HepG2 (cell line): ENCODE results near the gene MRPL27. TPM values are rescaled to one million over a fixed set of nuclear protein-coding genes. Genes with fewer than 3 reads are reported as not detected.

ENCODE experiments used
- CHD4 ChIP-seq: fragments of 200-600 bp; sonication (generic); IDR thresholded peaks from 2 replicates; pipeline ENCODE4 v1.7.0; 2017; ENCODE audit warnings: mild to moderate bottlenecking, low read length, borderline replicate concordance
- GTF3A ChIP-seq: sonication (generic); formaldehyde crosslinking; conservative IDR thresholded peaks from 2 replicates; pipeline ENCODE4 v1.4.0; 2020; ENCODE audit warnings: mild to moderate bottlenecking, missing genetic modification reagents
- HOXA5 ChIP-seq: sonication (generic); formaldehyde crosslinking; IDR thresholded peaks from 2 replicates; pipeline ENCODE4 v1.4.0; 2020; ENCODE audit warnings: missing genetic modification reagents
- HOXA9 ChIP-seq: sonication (generic); formaldehyde crosslinking; IDR thresholded peaks from 2 replicates; pipeline ENCODE4 v1.8.1; 2022; ENCODE audit warnings: missing genetic modification reagents, mild to moderate bottlenecking, moderate library complexity, borderline replicate concordance
- KDM4B ChIP-seq: sonication (generic); formaldehyde crosslinking; IDR thresholded peaks from 2 replicates; pipeline ENCODE4 v1.4.0; 2020; ENCODE audit warnings: missing genetic modification reagents
- REL ChIP-seq: sonication (generic); formaldehyde crosslinking; conservative IDR thresholded peaks from 2 replicates; pipeline ENCODE4 v1.8.0; 2022; ENCODE audit warnings: mild to moderate bottlenecking, missing genetic modification reagents, moderate library complexity
- RFX5 ChIP-seq: IDR thresholded peaks from 2 replicates; pipeline ENCODE4 v1.6.1; 2011; ENCODE audit warnings: low read depth, low read length, improper control_type of control experiment
- RXRA ChIP-seq: sonication (generic); formaldehyde crosslinking; IDR thresholded peaks from 2 replicates; pipeline ENCODE4 v1.5.1; 2020; ENCODE audit warnings: missing genetic modification reagents
- SETDB1 ChIP-seq: sonication (generic); formaldehyde crosslinking; IDR thresholded peaks from 2 replicates; pipeline ENCODE4 v1.5.1; 2020; ENCODE audit warnings: missing genetic modification reagents, mild to moderate bottlenecking, borderline replicate concordance
- SRF ChIP-seq: IDR thresholded peaks from 2 replicates; pipeline ENCODE4 v1.6.1; 2011; ENCODE audit warnings: mild to moderate bottlenecking, low read depth, low read length, moderate library complexity
- ZNF251 ChIP-seq: sonication (generic); formaldehyde crosslinking; IDR thresholded peaks from 2 replicates; pipeline ENCODE4 v1.9.0; 2021; ENCODE audit warnings: mild to moderate bottlenecking, missing genetic modification reagents
- ZNF367 ChIP-seq: sonication (generic); formaldehyde crosslinking; IDR thresholded peaks from 2 replicates; pipeline ENCODE4 v1.4.0; 2020; ENCODE audit warnings: missing genetic modification reagents, borderline replicate concordance
- ZNF616 ChIP-seq: sonication (generic); formaldehyde crosslinking; IDR thresholded peaks from 2 replicates; pipeline ENCODE4 v1.5.0; 2020; ENCODE audit warnings: low read depth, mild to moderate bottlenecking, missing genetic modification reagents
- ZNF7 ChIP-seq: IDR thresholded peaks from 2 replicates; pipeline ENCODE4 v1.6.1; 2016; ENCODE audit warnings: missing biosample characterization, missing genetic modification reagents
- ZNF761 ChIP-seq: sonication (generic); formaldehyde crosslinking; conservative IDR thresholded peaks from 2 replicates; pipeline ENCODE4 v1.4.0; 2020; ENCODE audit warnings: mild to moderate bottlenecking, missing genetic modification reagents
- polyA plus RNA-seq, 8 experiments: library from polyadenylated mRNA; depleted of rRNA in 3 of 8; stranded (reverse) in 7 of 8; unstranded in 1 of 8; fragments of >200 nt; fragmentation: Illumina TruSeq in 4 of 8; extraction: Trizol in 4 of 8; gene quantifications; 2 replicates each; pipeline versions ENCODE4 v1.2.1 to v1.2.3, GENCODE V29; 2011 to 2016; ENCODE audit warnings: low read depth in 4 of 8, missing spikeins in 1 of 8, mixed read lengths in 1 of 8; ENCODE audit not compliant: insufficient read depth in 1 of 8
- total RNA-seq, 5 experiments: library from RNA; depleted of rRNA; stranded (reverse); fragments of >200 nt; fragmentation: Illumina TruSeq; extraction: Trizol; gene quantifications; 2 replicates each; pipeline ENCODE4 v1.2.3, GENCODE V29; 2016; ENCODE audit warnings: low read depth in 1 of 5
- TF ChIP-seq, protein P1 (sequence below): sonication (generic); formaldehyde crosslinking; IDR thresholded peaks from 2 replicates; pipeline ENCODE4 v1.8.0; 2023; ENCODE audit warnings: mild to moderate bottlenecking, missing genetic modification reagents
- TF ChIP-seq, protein P2 (sequence below): sonication (generic); formaldehyde crosslinking; IDR thresholded peaks from 2 replicates; pipeline ENCODE4 v1.4.0; 2020; ENCODE audit warnings: missing genetic modification reagents, borderline replicate concordance
- TF ChIP-seq, protein P3 (sequence below): sonication (generic); formaldehyde crosslinking; IDR thresholded peaks from 2 replicates; pipeline ENCODE4 v1.4.0; 2020; ENCODE audit warnings: missing genetic modification reagents

MRPL27 gene
- total and polyA plus RNA-seq, 2 of the 13 experiments (the other 11 are each of a cell fraction or from before 2014, with no cell fraction given): 137 to 217 TPM

DNA sequence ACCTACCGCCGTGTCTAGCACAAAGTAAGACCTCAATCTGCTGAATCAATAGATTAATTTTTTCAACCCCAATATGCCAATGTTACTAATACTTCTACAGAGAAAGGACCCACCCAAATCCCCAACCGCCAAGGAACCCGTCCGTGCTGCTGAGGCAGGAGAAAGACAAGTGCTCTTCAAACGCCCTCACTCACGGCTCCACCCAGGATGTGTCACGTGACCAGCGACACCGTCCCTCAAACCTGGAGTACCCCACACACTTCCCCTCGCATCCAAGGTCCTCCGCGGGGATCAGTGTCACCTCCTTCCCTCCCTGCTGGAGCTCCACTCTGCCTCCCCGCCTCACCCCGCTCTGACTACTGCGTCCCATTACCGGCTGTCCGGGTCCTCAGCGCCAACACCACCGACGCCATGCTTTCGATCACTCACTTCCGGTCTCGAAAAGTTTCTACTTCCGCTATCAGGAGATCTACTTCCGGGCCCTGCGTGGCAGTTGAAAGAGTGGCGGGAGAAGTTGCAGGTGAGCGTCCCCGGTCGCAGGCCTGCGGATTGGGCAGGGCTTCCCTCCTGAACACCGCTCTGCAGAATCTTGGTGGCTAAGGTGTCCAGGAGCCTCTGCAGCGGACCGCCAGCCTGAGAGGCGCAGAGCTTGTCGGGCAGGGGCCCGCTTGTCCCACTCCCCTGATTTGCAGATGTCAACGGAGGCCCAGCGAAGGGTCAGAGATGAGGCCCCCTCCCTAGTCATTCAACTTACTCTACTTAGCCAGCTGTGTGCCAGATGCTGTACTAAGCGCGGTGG lies at the start of gene MRPL27, which contains the start of gene EME1 (continued):
- TF ChIP-seq, protein P1, sequence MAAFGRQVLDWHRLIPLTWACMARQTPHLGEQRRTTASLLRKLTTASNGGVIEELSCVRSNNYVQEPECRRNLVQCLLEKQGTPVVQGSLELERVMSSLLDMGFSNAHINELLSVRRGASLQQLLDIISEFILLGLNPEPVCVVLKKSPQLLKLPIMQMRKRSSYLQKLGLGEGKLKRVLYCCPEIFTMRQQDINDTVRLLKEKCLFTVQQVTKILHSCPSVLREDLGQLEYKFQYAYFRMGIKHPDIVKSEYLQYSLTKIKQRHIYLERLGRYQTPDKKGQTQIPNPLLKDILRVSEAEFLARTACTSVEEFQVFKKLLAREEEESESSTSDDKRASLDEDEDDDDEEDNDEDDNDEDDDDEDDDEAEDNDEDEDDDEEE: peak; percentile 73
- TF ChIP-seq HOXA5 (CRISPR knock-in tag) (peak; percentile 87; the same call in 1 of the 2 replicates), GTF3A (CRISPR knock-in tag) (peak; percentile 95), ZNF7 (CRISPR knock-in tag) (no peak), HOXA9 (CRISPR knock-in tag) (peak; percentile 94; the same call in 1 of the 2 replicates), RXRA (peak; percentile 81), ZNF616 (CRISPR knock-in tag) (peak; percentile 91), ZNF251 (CRISPR knock-in tag) (peak; percentile 74; the same call in 1 of the 2 replicates), RFX5 (peak; percentile 66; the same call in 1 of the 2 replicates), SRF (0 out of 2 replicates have a peak, but pooled peaks have one; percentile 6), ZNF761 (CRISPR knock-in tag) (peak; percentile 95), SETDB1 (CRISPR knock-in tag) (0 out of 2 replicates have a peak, but pooled peaks have one; percentile 69), REL (CRISPR knock-in tag) (peak; percentile 73; the same call in 1 of the 2 replicates), CHD4 (no peak), ZNF367 (CRISPR knock-in tag) (no peak), KDM4B (CRISPR knock-in tag) (peak; percentile 96)
- TF ChIP-seq, protein P2, sequence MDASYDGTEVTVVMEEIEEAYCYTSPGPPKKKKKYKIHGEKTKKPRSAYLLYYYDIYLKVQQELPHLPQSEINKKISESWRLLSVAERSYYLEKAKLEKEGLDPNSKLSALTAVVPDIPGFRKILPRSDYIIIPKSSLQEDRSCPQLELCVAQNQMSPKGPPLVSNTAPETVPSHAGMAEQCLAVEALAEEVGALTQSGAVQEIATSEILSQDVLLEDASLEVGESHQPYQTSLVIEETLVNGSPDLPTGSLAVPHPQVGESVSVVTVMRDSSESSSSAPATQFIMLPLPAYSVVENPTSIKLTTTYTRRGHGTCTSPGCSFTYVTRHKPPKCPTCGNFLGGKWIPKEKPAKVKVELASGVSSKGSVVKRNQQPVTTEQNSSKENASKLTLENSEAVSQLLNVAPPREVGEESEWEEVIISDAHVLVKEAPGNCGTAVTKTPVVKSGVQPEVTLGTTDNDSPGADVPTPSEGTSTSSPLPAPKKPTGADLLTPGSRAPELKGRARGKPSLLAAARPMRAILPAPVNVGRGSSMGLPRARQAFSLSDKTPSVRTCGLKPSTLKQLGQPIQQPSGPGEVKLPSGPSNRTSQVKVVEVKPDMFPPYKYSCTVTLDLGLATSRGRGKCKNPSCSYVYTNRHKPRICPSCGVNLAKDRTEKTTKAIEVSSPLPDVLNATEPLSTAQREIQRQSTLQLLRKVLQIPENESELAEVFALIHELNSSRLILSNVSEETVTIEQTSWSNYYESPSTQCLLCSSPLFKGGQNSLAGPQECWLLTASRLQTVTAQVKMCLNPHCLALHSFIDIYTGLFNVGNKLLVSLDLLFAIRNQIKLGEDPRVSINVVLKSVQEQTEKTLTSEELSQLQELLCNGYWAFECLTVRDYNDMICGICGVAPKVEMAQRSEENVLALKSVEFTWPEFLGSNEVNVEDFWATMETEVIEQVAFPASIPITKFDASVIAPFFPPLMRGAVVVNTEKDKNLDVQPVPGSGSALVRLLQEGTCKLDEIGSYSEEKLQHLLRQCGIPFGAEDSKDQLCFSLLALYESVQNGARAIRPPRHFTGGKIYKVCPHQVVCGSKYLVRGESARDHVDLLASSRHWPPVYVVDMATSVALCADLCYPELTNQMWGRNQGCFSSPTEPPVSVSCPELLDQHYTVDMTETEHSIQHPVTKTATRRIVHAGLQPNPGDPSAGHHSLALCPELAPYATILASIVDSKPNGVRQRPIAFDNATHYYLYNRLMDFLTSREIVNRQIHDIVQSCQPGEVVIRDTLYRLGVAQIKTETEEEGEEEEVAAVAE: peak; percentile 92
- TF ChIP-seq, protein P3, sequence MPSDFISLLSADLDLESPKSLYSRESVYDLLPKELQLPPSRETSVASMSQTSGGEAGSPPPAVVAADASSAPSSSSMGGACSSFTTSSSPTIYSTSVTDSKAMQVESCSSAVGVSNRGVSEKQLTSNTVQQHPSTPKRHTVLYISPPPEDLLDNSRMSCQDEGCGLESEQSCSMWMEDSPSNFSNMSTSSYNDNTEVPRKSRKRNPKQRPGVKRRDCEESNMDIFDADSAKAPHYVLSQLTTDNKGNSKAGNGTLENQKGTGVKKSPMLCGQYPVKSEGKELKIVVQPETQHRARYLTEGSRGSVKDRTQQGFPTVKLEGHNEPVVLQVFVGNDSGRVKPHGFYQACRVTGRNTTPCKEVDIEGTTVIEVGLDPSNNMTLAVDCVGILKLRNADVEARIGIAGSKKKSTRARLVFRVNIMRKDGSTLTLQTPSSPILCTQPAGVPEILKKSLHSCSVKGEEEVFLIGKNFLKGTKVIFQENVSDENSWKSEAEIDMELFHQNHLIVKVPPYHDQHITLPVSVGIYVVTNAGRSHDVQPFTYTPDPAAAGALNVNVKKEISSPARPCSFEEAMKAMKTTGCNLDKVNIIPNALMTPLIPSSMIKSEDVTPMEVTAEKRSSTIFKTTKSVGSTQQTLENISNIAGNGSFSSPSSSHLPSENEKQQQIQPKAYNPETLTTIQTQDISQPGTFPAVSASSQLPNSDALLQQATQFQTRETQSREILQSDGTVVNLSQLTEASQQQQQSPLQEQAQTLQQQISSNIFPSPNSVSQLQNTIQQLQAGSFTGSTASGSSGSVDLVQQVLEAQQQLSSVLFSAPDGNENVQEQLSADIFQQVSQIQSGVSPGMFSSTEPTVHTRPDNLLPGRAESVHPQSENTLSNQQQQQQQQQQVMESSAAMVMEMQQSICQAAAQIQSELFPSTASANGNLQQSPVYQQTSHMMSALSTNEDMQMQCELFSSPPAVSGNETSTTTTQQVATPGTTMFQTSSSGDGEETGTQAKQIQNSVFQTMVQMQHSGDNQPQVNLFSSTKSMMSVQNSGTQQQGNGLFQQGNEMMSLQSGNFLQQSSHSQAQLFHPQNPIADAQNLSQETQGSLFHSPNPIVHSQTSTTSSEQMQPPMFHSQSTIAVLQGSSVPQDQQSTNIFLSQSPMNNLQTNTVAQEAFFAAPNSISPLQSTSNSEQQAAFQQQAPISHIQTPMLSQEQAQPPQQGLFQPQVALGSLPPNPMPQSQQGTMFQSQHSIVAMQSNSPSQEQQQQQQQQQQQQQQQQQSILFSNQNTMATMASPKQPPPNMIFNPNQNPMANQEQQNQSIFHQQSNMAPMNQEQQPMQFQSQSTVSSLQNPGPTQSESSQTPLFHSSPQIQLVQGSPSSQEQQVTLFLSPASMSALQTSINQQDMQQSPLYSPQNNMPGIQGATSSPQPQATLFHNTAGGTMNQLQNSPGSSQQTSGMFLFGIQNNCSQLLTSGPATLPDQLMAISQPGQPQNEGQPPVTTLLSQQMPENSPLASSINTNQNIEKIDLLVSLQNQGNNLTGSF: no peak
